ENCODE measurements around the gene IMPG2. TPM values are rescaled to one million over a fixed set of nuclear protein-coding genes. Genes with fewer than 3 reads are reported as not detected.

The IMPG2 gene
- total and polyA plus RNA-seq, 4 donors = 0.01 to 0.37 (median 0.25) TPM; not detected in 1

- no peak for DNase-seq (ENCODE audit: low spot score)
- H3K9ac ChIP-seq (ENCODE audit: low read depth in 1 of 2, low read length in 2 of 2) = no peak overlapping the region
- TF ChIP-seq SP1 (IDR thresholded peaks at IDR 0.05) (no peak), TAF1 (conservative IDR thresholded peaks at IDR 0.05) (no peak), GABPA (IDR thresholded peaks at IDR 0.05 in 1 of 2, conservative IDR thresholded peaks at IDR 0.05 in 1 of 2) (no peak), ATF3 (IDR thresholded peaks at IDR 0.05) (no peak), RXRA (IDR thresholded peaks at IDR 0.05) (no peak), FOXA2 (IDR thresholded peaks at IDR 0.05) (no peak), REST (IDR thresholded peaks at IDR 0.05) (no peak), ZBTB33 (IDR thresholded peaks at IDR 0.05) (no peak), CTCF (IDR thresholded peaks at IDR 0.05; ENCODE audit: low read depth, low read length, missing input control) (no peak), JUND (IDR thresholded peaks at IDR 0.05) (no peak), NR2F2 (IDR thresholded peaks at IDR 0.05) (no peak)
- H3K4me1 ChIP-seq (ENCODE audit: control insufficient read depth in 4 of 4, insufficient read depth in 4 of 4, low read length in 3 of 4) = no peaks in the 10 kb centered on the region
- H3K9me3 ChIP-seq (ENCODE audit: control insufficient read depth in 4 of 4, low read length in 3 of 4) = no peaks in the 10 kb centered on the region
- 96% methylated on average over 1 of the region's 1 CpG for WGBS
- no peaks in the 10 kb centered on the region for H3K36me3 ChIP-seq (ENCODE audit: control insufficient read depth in 4 of 4, insufficient read depth in 3 of 4, low read depth in 1 of 4, low read length in 3 of 4)
- H3K4me3 ChIP-seq (ENCODE audit: low read depth in 1 of 3, low read length in 3 of 3) = no peak overlapping the region
- no peak overlapping the region for H3K27ac ChIP-seq (ENCODE audit: low read depth in 1 of 2, low read length in 2 of 2)
- no peaks in the 10 kb centered on the region for H3K27me3 ChIP-seq (ENCODE audit: control insufficient read depth in 4 of 4, insufficient read depth in 4 of 4, low read length in 3 of 4)
Measured at GRCh38 chr3:101182734-101183133, 137.6 kb downstream of the IMPG2 start.

- Histone ChIP-seq H3K27ac (ENCODE audit: low read depth in 1 of 2, low read length in 2 of 2) (no peak overlapping the region), H3K9me3 (ENCODE audit: control insufficient read depth in 4 of 4, low read length in 3 of 4) (no peaks in the 10 kb centered on the region), H3K27me3 (ENCODE audit: control insufficient read depth in 4 of 4, insufficient read depth in 4 of 4, low read length in 3 of 4) (no peaks in the 10 kb centered on the region), H3K36me3 (ENCODE audit: control insufficient read depth in 4 of 4, insufficient read depth in 3 of 4, low read depth in 1 of 4, low read length in 3 of 4) (no peaks in the 10 kb centered on the region), H3K4me3 (ENCODE audit: low read depth in 1 of 3, low read length in 3 of 3) (no peak overlapping the region), H3K4me1 (ENCODE audit: control insufficient read depth in 4 of 4, insufficient read depth in 4 of 4, low read length in 3 of 4) (no peaks in the 10 kb centered on the region), H3K9ac (ENCODE audit: low read depth in 1 of 2, low read length in 2 of 2) (no peak overlapping the region)
- no peak for DNase-seq (ENCODE audit: low spot score)
- TF ChIP-seq HNF4G (IDR thresholded peaks at IDR 0.05) = no peak
- no peak for TF ChIP-seq RAD21 (IDR thresholded peaks at IDR 0.05)
- TF ChIP-seq REST (IDR thresholded peaks at IDR 0.05) = no peak
- TF ChIP-seq NR2F2 (IDR thresholded peaks at IDR 0.05) = no peak
- no peak for TF ChIP-seq TAF1 (conservative IDR thresholded peaks at IDR 0.05)
- no peak for TF ChIP-seq YY1 (IDR thresholded peaks at IDR 0.05)
- TF ChIP-seq ATF3 (IDR thresholded peaks at IDR 0.05) = no peak
- no peak for TF ChIP-seq CTCF (IDR thresholded peaks at IDR 0.05; ENCODE audit: low read depth, low read length, missing input control)
- no peak for TF ChIP-seq MAX (IDR thresholded peaks at IDR 0.05)
- no peak for TF ChIP-seq SP1 (IDR thresholded peaks at IDR 0.05)
- no peak for TF ChIP-seq HNF4A (conservative IDR thresholded peaks at IDR 0.05)
Measured at GRCh38 chr3:101181801-101182200, 138.6 kb downstream of the IMPG2 start.

All from liver (tissue), 9 donors.